K562 (cell line): ENCODE data around the gene MBD5. TPM values are rescaled to one million over a fixed set of nuclear protein-coding genes. Genes with fewer than 3 reads are reported as not detected.

Source experiments
- BRF2 ChIP-seq: IDR thresholded peaks from 3 replicates; pipeline ENCODE4 v1.6.1; 2011; ENCODE audit warnings: borderline replicate concordance, mild to moderate bottlenecking; ENCODE audit not compliant: insufficient read length, insufficient read depth
- CTCFL ChIP-seq: IDR thresholded peaks from 2 replicates; pipeline ENCODE4 v1.6.1; 2011; ENCODE audit warnings: borderline replicate concordance, low read depth, mild to moderate bottlenecking, moderate library complexity, low read length; ENCODE audit not compliant: insufficient read depth, poor library complexity, severe bottlenecking
- FIP1L1 ChIP-seq: fragments of 200-400 bp; formaldehyde crosslinking; IDR thresholded peaks from 2 replicates; pipeline ENCODE4 v1.6.1; 2018; ENCODE audit warnings: mild to moderate bottlenecking, low read depth, low read length; ENCODE audit not compliant: poor library complexity, severe bottlenecking
- JUNB ChIP-seq: fragments of 450-650 bp; formaldehyde crosslinking; conservative IDR thresholded peaks from 2 replicates; pipeline ENCODE4 v1.4.0; 2020; ENCODE audit warnings: mild to moderate bottlenecking
- MBD1 ChIP-seq: fragments of 250-450 bp; sonication (Bioruptor Pico); IDR thresholded peaks from 2 replicates; pipeline ENCODE4 v1.8.0; 2022; ENCODE audit warnings: inconsistent platforms
- SMAD1 ChIP-seq: fragments of 150-350 bp; IDR thresholded peaks from 2 replicates; pipeline ENCODE4 v1.6.1; 2014; ENCODE audit warnings: low read length, low read depth; ENCODE audit not compliant: partially characterized antibody
- SMARCA4 ChIP-seq: fragments of 450-650 bp; IDR thresholded peaks from 2 replicates; pipeline ENCODE4 v1.6.1; 2016
- TAF1 ChIP-seq: IDR thresholded peaks from 2 replicates; pipeline ENCODE4 v1.6.1; 2011; ENCODE audit warnings: mild to moderate bottlenecking, low read length, moderate library complexity; ENCODE audit not compliant: insufficient read depth, control insufficient read depth, severe bottlenecking; ENCODE audit errors: extremely low read depth
- TRIM25 ChIP-seq: fragments of 450-650 bp; IDR thresholded peaks from 2 replicates; pipeline ENCODE4 v1.7.0; 2016; ENCODE audit warnings: borderline replicate concordance
- ZNF384 ChIP-seq: IDR thresholded peaks from 2 replicates; pipeline ENCODE4 v1.6.1; 2012; ENCODE audit warnings: low read depth, low read length, improper control_type of control experiment
- ZNF407 ChIP-seq: fragments of 450-650 bp; IDR thresholded peaks from 2 replicates; pipeline ENCODE4 v1.6.1; 2016; ENCODE audit warnings: low read depth
- polyA plus RNA-seq, 8 experiments: library from polyadenylated mRNA; depleted of rRNA in 4 of 8; stranded (reverse) in 5 of 8; unstranded in 3 of 8; fragments of >200 nt; fragmentation: Nextera tagmentation in 2 of 8; fragmentation: Illumina TruSeq in 1 of 8; extraction: Ambion mirVana in 2 of 8; extraction: Trizol in 1 of 8; gene quantifications; 2 replicates each; pipeline versions ENCODE4 v1.2.1 to v1.2.3, GENCODE V29; 2011 to 2014; ENCODE audit warnings: inconsistent platforms in 1 of 8, missing spikeins in 1 of 8
- total RNA-seq, 7 experiments: library from RNA; depleted of rRNA in 6 of 7; stranded (reverse); fragments of >200 nt in 6 of 7; fragmentation: Illumina TruSeq in 2 of 7; extraction: Trizol in 2 of 7; gene quantifications; 2 replicates each; pipeline versions ENCODE4 v1.2.1 to v1.2.3, GENCODE V29; 2011 to 2021; ENCODE audit warnings: low replicate concordance in 1 of 7

MBD5 gene
- total and polyA plus RNA-seq, 9 of the 15 experiments (the other 6 are each of a cell fraction or from before 2014, with no cell fraction given), result 3.4 to 14.5 (median 9.0) TPM

GRCh38 chr2:148507970-148508369 lies 487.1 kb downstream of the MBD5 start (continued):
- TF ChIP-seq TRIM25 (no peak), BRF2 (no peak), SMARCA4 (no peak), TAF1 (no peak), CTCFL (no peak), ZNF384 (no peak), SMAD1 (no peak), MBD1 (no peak), JUNB (CRISPR knock-in tag) (no peak), ZNF407 (no peak), FIP1L1 (no peak)
